Skeletal muscle tissue (tissue), 4 donors: Measurements from ENCODE around the gene MYLK2. TPM values are rescaled to one million over a fixed set of nuclear protein-coding genes. Genes with fewer than 3 reads are reported as not detected.
"Not testable (repeated sequence)": the region's sequence is repeated elsewhere in the genome, so short reads cannot be mapped to it uniquely, and the experiment has no call there.

Experiments
- H3K27ac ChIP-seq: one replicate; pipeline ENCODE4 v1.7.0; 2013; ENCODE audit warnings: mild to moderate bottlenecking, low read depth, low read length, inconsistent platforms
- H3K27me3 ChIP-seq, 3 donors: one replicate each; pipeline ENCODE4 v1.7.0; 2013; ENCODE audit warnings: low read length in 3 of 3; ENCODE audit not compliant: control insufficient read depth in 3 of 3, insufficient read depth in 3 of 3
- H3K36me3 ChIP-seq, 3 donors: one replicate each; pipeline ENCODE4 v1.7.0; 2013; ENCODE audit warnings: low read length in 3 of 3; ENCODE audit not compliant: control insufficient read depth in 3 of 3, insufficient read depth in 3 of 3
- H3K4me1 ChIP-seq, 3 donors: one replicate each; pipeline ENCODE4 v1.7.0; 2013; ENCODE audit warnings: low read length in 3 of 3, mild to moderate bottlenecking in 3 of 3; ENCODE audit not compliant: control insufficient read depth in 3 of 3, insufficient read depth in 3 of 3
- H3K4me3 ChIP-seq, 3 donors: one replicate each; pipeline ENCODE4 v1.7.0; 2013; ENCODE audit warnings: low read length in 3 of 3
- H3K9ac ChIP-seq, 3 donors: one replicate each; pipeline ENCODE4 v1.7.0; 2013; ENCODE audit warnings: low read length in 3 of 3, mild to moderate bottlenecking in 3 of 3, moderate library complexity in 2 of 3, low read depth in 1 of 3
- H3K9me3 ChIP-seq, 3 donors: one replicate each; pipeline ENCODE4 v1.7.0; 2013; ENCODE audit warnings: low read length in 3 of 3; ENCODE audit not compliant: control insufficient read depth in 3 of 3
- total RNA-seq: library from RNA; depleted of rRNA; stranded (reverse); fragments of >200 nt; gene quantifications from one replicate; pipeline ENCODE4 v1.2.3, GENCODE V29; 2014
- donor health status: Osteomylitis.

MYLK2 gene
- total RNA-seq, 1 donor from 2014 or later: 21.9 TPM

- Histone ChIP-seq H3K9ac (peak overlapping the region; percentile 22 to 71 (median 69)), H3K4me1 (peaks cover 49 to 83% (median 53%) of the 10 kb centered on the region in 3 donors), H3K27me3 (no peaks in the 10 kb centered on the region), H3K36me3 (peaks cover 45 to 64% (median 54%) of the 10 kb centered on the region in 3 donors), H3K4me3 (peak overlapping the region in 2 of 3 donors; percentile 64 to 66), H3K9me3 (no peaks in the 10 kb centered on the region), H3K27ac (peak overlapping the region; percentile 4)
Observed at GRCh38 chr20:31824125-31824485, 4.9 kb downstream of the MYLK2 start.

- Histone ChIP-seq H3K36me3 (peaks cover 46 to 63% (median 60%) of the 10 kb centered on the region in 3 donors), H3K9ac (peak overlapping the region in 2 of 3 donors; percentile 69 to 71), H3K9me3 (no peaks in the 10 kb centered on the region), H3K4me1 (peaks cover 50 to 77% (median 50%) of the 10 kb centered on the region in 3 donors), H3K4me3 (peak overlapping the region in 1 of 3 donors; percentile 22), H3K27ac (peak overlapping the region; percentile 4), H3K27me3 (no peaks in the 10 kb centered on the region)
Observed at GRCh38 chr20:31824554-31825313, 5.6 kb downstream of the MYLK2 start.

- H3K9ac ChIP-seq: peak overlapping the region in 1 of 3 donors; percentile 71
- peaks cover 57 to 71% (median 68%) of the 10 kb centered on the region in 3 donors for H3K36me3 ChIP-seq
- no peak overlapping the region for H3K4me3 ChIP-seq
- H3K27ac ChIP-seq: no peak overlapping the region
- no peaks in the 10 kb centered on the region for H3K27me3 ChIP-seq
- no peaks in the 10 kb centered on the region for H3K9me3 ChIP-seq
- peaks cover 50 to 75% (median 55%) of the 10 kb centered on the region in 3 donors for H3K4me1 ChIP-seq
Observed at GRCh38 chr20:31826074-31826473, 6.9 kb downstream of the MYLK2 start.

GRCh38 chr20:31827059-31827458 is 7.9 kb downstream of the MYLK2 start:
- Histone ChIP-seq H3K9me3 (no peaks in the 10 kb centered on the region), H3K4me1 (peaks cover 49 to 79% (median 55%) of the 10 kb centered on the region in 3 donors), H3K27ac (no peak overlapping the region), H3K36me3 (peaks cover 66 to 81% (median 74%) of the 10 kb centered on the region in 3 donors), H3K27me3 (no peaks in the 10 kb centered on the region), H3K9ac (peak overlapping the region in 1 of 3 donors; percentile 71), H3K4me3 (no peak overlapping the region)

- peaks cover 71 to 86% (median 77%) of the 10 kb centered on the region in 3 donors for H3K36me3 ChIP-seq
- not testable (repeated sequence) for H3K27me3 ChIP-seq, H3K27ac ChIP-seq, H3K9me3 ChIP-seq, H3K4me3 ChIP-seq
- peak overlapping the region in 1 of 3 donors; percentile 40 for H3K9ac ChIP-seq
- H3K4me1 ChIP-seq: peaks cover 42 to 72% (median 52%) of the 10 kb centered on the region in 3 donors
Observed at GRCh38 chr20:31828016-31828415, 8.9 kb downstream of the MYLK2 start.

GRCh38 chr20:31829731-31830130 is 10.6 kb downstream of the MYLK2 start:
- peaks cover 38 to 69% (median 39%) of the 10 kb centered on the region in 3 donors for H3K4me1 ChIP-seq
- no peaks in the 10 kb centered on the region for H3K27me3 ChIP-seq
- no peak overlapping the region for H3K4me3 ChIP-seq
- peak overlapping the region in 1 of 3 donors; percentile 18 for H3K9ac ChIP-seq
- H3K9me3 ChIP-seq: no peaks in the 10 kb centered on the region
- peaks cover 68 to 83% (median 77%) of the 10 kb centered on the region in 3 donors for H3K36me3 ChIP-seq
- H3K27ac ChIP-seq: no peak overlapping the region

GRCh38 chr20:31830406-31830981 is 11.3 kb downstream of the MYLK2 start:
- Histone ChIP-seq H3K27me3 (no peaks in the 10 kb centered on the region), H3K36me3 (peaks cover 62 to 82% (median 77%) of the 10 kb centered on the region in 3 donors)

GRCh38 chr20:31831211-31831610 is 12.1 kb downstream of the MYLK2 start:
- Histone ChIP-seq H3K27me3 (no peaks in the 10 kb centered on the region), H3K9ac (no peak overlapping the region), H3K27ac (no peak overlapping the region), H3K36me3 (peaks cover 58 to 75% (median 74%) of the 10 kb centered on the region in 3 donors), H3K9me3 (no peaks in the 10 kb centered on the region), H3K4me1 (peaks cover 35 to 69% (median 38%) of the 10 kb centered on the region in 3 donors), H3K4me3 (no peak overlapping the region)

More at GRCh38 chr20:31830406-31830981, 11.3 kb downstream of the MYLK2 start:
- H3K9ac ChIP-seq: peak overlapping the region in 1 of 3 donors; percentile 3
- no peaks in the 10 kb centered on the region for H3K9me3 ChIP-seq
- H3K4me3 ChIP-seq: no peak overlapping the region
- peaks cover 36 to 69% (median 37%) of the 10 kb centered on the region in 3 donors for H3K4me1 ChIP-seq
- no peak overlapping the region for H3K27ac ChIP-seq

GRCh38 chr20:31831771-31832306 is 12.7 kb downstream of the MYLK2 start:
- H3K27ac ChIP-seq: no peak overlapping the region
- H3K9me3 ChIP-seq: no peaks in the 10 kb centered on the region
- H3K27me3 ChIP-seq: no peaks in the 10 kb centered on the region
- peaks cover 38 to 69% (median 38%) of the 10 kb centered on the region in 3 donors for H3K4me1 ChIP-seq
- peak overlapping the region in 1 of 3 donors; percentile 19 for H3K9ac ChIP-seq
- no peak overlapping the region for H3K4me3 ChIP-seq
- peaks cover 52 to 69% (median 68%) of the 10 kb centered on the region in 3 donors for H3K36me3 ChIP-seq
